ENCODE results near the gene SH3D19. TPM values are rescaled to one million over a fixed set of nuclear protein-coding genes. Genes with fewer than 3 reads are reported as not detected.

Gene SH3D19
- total RNA-seq, result 100 to 1,000 TPM; 269 to 357 (median 314) TPM

GRCh38 chr4:151325111-151325948 is at the start of gene SH3D19:
TSS of gene SH3D19 (minus strand) at chr4:151325605. CDS start at chr4:151325352, 253 bp downstream.
- no peak for TF ChIP-seq CTCF (IDR thresholded peaks at IDR 0.05; ENCODE audit: low read depth)

GRCh38 chr4:151362404-151363164 is 37.2 kb upstream of the SH3D19 start:
- TF ChIP-seq CTCF (IDR thresholded peaks at IDR 0.05; ENCODE audit: low read depth), result no peak

- no peak for TF ChIP-seq CTCF (IDR thresholded peaks at IDR 0.05; ENCODE audit: low read depth)
Measured at GRCh38 chr4:151361966-151362365, 36.6 kb upstream of the SH3D19 start.

- TF ChIP-seq CTCF (IDR thresholded peaks at IDR 0.05; ENCODE audit: low read depth), result no peak
Measured at GRCh38 chr4:151361126-151361525, 35.7 kb upstream of the SH3D19 start.

GRCh38 chr4:151359576-151359975 is 34.2 kb upstream of the SH3D19 start:
- TF ChIP-seq CTCF (IDR thresholded peaks at IDR 0.05; ENCODE audit: low read depth), result no peak

GRCh38 chr4:151358266-151358665 is 32.9 kb upstream of the SH3D19 start:
- TF ChIP-seq CTCF (IDR thresholded peaks at IDR 0.05; ENCODE audit: low read depth), result no peak

- TF ChIP-seq CTCF (IDR thresholded peaks at IDR 0.05; ENCODE audit: low read depth), result no peak
Measured at GRCh38 chr4:151356510-151356909, 31.1 kb upstream of the SH3D19 start.
